Chondrocyte (in vitro differentiated cells): ENCODE data around the gene USP2. TPM values are rescaled to one million over a fixed set of nuclear protein-coding genes. Genes with fewer than 3 reads are reported as not detected.

Experiments used
- DNase-seq: peaks from one replicate; pipeline ENCODE4 v3.0.0; 2021; ENCODE audit warnings: mixed read lengths, low spot score
- H3K27ac Mint-ChIP-seq: one replicate; pipeline ENCODE4 v1.8.0; 2021; ENCODE audit warnings: mild to moderate bottlenecking, moderate library complexity, mixed read lengths; ENCODE audit not compliant: unreplicated experiment
- H3K27me3 Mint-ChIP-seq: 2 replicates; pipeline ENCODE4 v1.8.0; 2021; ENCODE audit warnings: low read depth, mixed read lengths
- H3K36me3 Mint-ChIP-seq: 2 replicates; pipeline ENCODE4 v1.8.0; 2021; ENCODE audit warnings: low read depth, mixed read lengths
- H3K4me1 Mint-ChIP-seq: 2 replicates; pipeline ENCODE4 v1.8.0; 2021; ENCODE audit warnings: low read depth, mild to moderate bottlenecking, mixed read lengths
- H3K4me3 Mint-ChIP-seq: one replicate; pipeline ENCODE4 v1.8.0; 2021; ENCODE audit warnings: mild to moderate bottlenecking, moderate library complexity, mixed read lengths; ENCODE audit not compliant: unreplicated experiment
- H3K9me3 Mint-ChIP-seq: 2 replicates; pipeline ENCODE4 v1.8.0; 2021; ENCODE audit warnings: low read depth, mixed read lengths
- CTCF ChIP-seq: fragments of 200-600 bp; sonication (generic); IDR thresholded peaks from 2 replicates; pipeline ENCODE4 v1.5.0; 2021; ENCODE audit warnings: antibody characterized with exemption, mild to moderate bottlenecking, moderate library complexity
- total RNA-seq: library from RNA; stranded (reverse); gene quantifications from 3 replicates; pipeline ENCODE4 v1.2.1, GENCODE V29; 2021

The USP2 gene
- total RNA-seq, 1 donor from 2014 or later = 4.1 TPM

- Mint-ChIP-seq H3K4me1 (peaks cover 16% of the 10 kb centered on the region), H3K9me3 (no peaks in the 10 kb centered on the region), H3K27me3 (no peaks in the 10 kb centered on the region), H3K27ac (no peak overlapping the region), H3K36me3 (no peaks in the 10 kb centered on the region), H3K4me3 (no peak overlapping the region)
- no peak for TF ChIP-seq CTCF
- DNase-seq = peak; percentile 74
Measured at GRCh38 chr11:119376197-119376847, 5.2 kb downstream of the USP2 start.

- H3K9me3 Mint-ChIP-seq = no peaks in the 10 kb centered on the region
- H3K4me1 Mint-ChIP-seq = peaks cover 20% of the 10 kb centered on the region
- peak; percentile 62 for DNase-seq
- H3K27ac Mint-ChIP-seq = no peak overlapping the region
- no peaks in the 10 kb centered on the region for H3K27me3 Mint-ChIP-seq
- TF ChIP-seq CTCF = no peak
- no peak overlapping the region for H3K4me3 Mint-ChIP-seq
- H3K36me3 Mint-ChIP-seq = no peaks in the 10 kb centered on the region
Measured at GRCh38 chr11:119375337-119376196, 5.9 kb downstream of the USP2 start.

- no peak overlapping the region for H3K4me3 Mint-ChIP-seq
- no peak for DNase-seq
Measured at GRCh38 chr11:119374632-119375336, 6.7 kb downstream of the USP2 start.

GRCh38 chr11:119373921-119374631 lies 7.4 kb downstream of the USP2 start:
- Mint-ChIP-seq H3K4me1 (peaks cover 21% of the 10 kb centered on the region), H3K9me3 (no peaks in the 10 kb centered on the region)

More at GRCh38 chr11:119374632-119375336, 6.7 kb downstream of the USP2 start:
- Mint-ChIP-seq H3K27me3 (peaks cover 2% of the 10 kb centered on the region), H3K36me3 (no peaks in the 10 kb centered on the region), H3K9me3 (no peaks in the 10 kb centered on the region), H3K4me1 (peaks cover 23% of the 10 kb centered on the region), H3K27ac (no peak overlapping the region)
- TF ChIP-seq CTCF = no peak

More at GRCh38 chr11:119373921-119374631, 7.4 kb downstream of the USP2 start:
- H3K27me3 Mint-ChIP-seq = peaks cover 2% of the 10 kb centered on the region
- H3K4me3 Mint-ChIP-seq = no peak overlapping the region
- peak; percentile 89 for TF ChIP-seq CTCF
- no peak overlapping the region for H3K27ac Mint-ChIP-seq
- no peak for DNase-seq
- H3K36me3 Mint-ChIP-seq = no peaks in the 10 kb centered on the region
